Measurements from ENCODE around the gene CAPN12. TPM values are rescaled to one million over a fixed set of nuclear protein-coding genes. Genes with fewer than 3 reads are reported as not detected.

Gene CAPN12
- total and polyA plus RNA-seq, 12 donors = 0.15 to 3.6 (median 0.63) TPM

DNA sequence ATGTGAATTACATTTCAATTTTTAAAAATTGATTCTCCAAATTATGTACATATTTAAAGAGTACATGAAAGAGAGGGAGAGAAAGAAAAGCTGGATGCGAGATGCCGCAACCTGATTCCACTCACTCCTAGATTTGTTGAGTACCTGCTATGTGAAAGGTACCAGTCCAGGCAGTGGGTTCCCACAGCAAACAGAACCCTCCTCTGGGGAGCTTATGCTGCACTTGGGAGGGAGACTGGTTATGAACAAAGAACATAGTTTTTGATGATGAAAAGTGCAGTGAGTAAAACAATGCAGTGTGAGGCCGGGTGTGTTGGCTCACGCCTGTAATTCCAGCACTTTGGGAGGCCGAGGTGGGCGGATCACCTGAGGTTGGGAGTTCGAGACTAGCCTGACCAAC, 53.4 kb downstream of the CAPN12 start:
- DNase-seq (no peak), ATAC-seq (no peak)
- no peak for TF ChIP-seq CTCF (IDR thresholded peaks at IDR 0.05)
- intact Hi-C loops (cut with DNase I) = loop anchor here in 2 of 10 donors (5.0 kb wide), 1 partner anchor 39 kb away; no protein-coding TSS in a partner anchor
- Histone ChIP-seq H3K27ac (peak overlapping the region; percentile 19 to 95 (median 90)), H3K4me1 (peaks cover 51 to 99% (median 91%) of the 10 kb centered on the region in 9 donors), H3K36me3 (peaks cover 0 to 36% (median 4%) of the 10 kb centered on the region in 9 donors), H3K27me3 (no peaks in the 10 kb centered on the region), H3K4me3 (no peak overlapping the region), H3K9me3 (no peaks in the 10 kb centered on the region)
- 87 to 89% methylated on average over 7 of the region's 7 CpGs for WGBS, 2 donors

DNA sequence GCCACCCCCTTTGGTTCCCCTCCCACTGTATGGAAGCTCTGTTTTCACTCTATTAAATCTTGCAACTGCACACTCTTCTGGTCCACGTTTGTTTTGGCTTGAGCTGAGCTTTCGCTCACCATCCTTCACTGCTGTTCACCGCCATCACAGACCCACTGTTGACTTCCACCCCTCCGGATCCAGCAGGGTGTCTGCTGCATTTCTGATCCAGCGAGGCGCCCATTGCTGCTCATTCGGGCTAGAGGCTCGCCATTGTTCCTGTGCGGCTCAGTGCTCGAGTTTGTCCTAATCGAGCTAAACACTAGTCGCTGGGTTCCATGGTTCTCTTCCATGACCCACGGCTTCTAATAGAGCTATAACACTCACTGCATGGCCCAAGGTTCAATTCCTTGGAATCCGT, 54.1 kb downstream of the CAPN12 start:
- Histone ChIP-seq H3K36me3 (peaks cover 0 to 31% (median 4%) of the 10 kb centered on the region in 9 donors), H3K4me1 (peaks cover 52 to 99% (median 91%) of the 10 kb centered on the region in 9 donors), H3K27ac (peak overlapping the region in 7 of 10 donors; percentile 78 to 95 (median 91)), H3K27me3 (no peaks in the 10 kb centered on the region), H3K9me3 (no peaks in the 10 kb centered on the region), H3K4me3 (no peak overlapping the region)
- DNase-seq = no peak
- ATAC-seq = no peak
- WGBS, 2 donors = 91 to 93% methylated on average over 14 of the region's 14 CpGs
- TF ChIP-seq CTCF (IDR thresholded peaks at IDR 0.05) = no peak
- intact Hi-C loops (cut with DNase I) = loop anchor here in 2 of 10 donors (5.0 kb wide), 1 partner anchor 38 kb away; no protein-coding TSS in a partner anchor

- DNase-seq = no peak
- Histone ChIP-seq H3K9me3 (no peaks in the 10 kb centered on the region), H3K36me3 (peaks cover 0 to 18% (median 4%) of the 10 kb centered on the region in 9 donors), H3K27me3 (no peaks in the 10 kb centered on the region), H3K4me1 (peaks cover 57 to 99% (median 91%) of the 10 kb centered on the region in 9 donors), H3K4me3 (no peak overlapping the region), H3K27ac (peak overlapping the region in 8 of 10 donors; percentile 31 to 95 (median 91))
- no peak for ATAC-seq
- 95 to 97% methylated on average over 7 of the region's 7 CpGs for WGBS, 2 donors
- TF ChIP-seq CTCF (IDR thresholded peaks at IDR 0.05) = no peak
- intact Hi-C loops (cut with DNase I) = no loop called here
Measured at GRCh38 chr19:38687837-38688378, 56.4 kb downstream of the CAPN12 start.

GRCh38 chr19:38686530-38686888, 57.8 kb downstream of the CAPN12 start:
- DNase-seq = no peak
- TF ChIP-seq CTCF (IDR thresholded peaks at IDR 0.05) = no peak
- peaks cover 50 to 99% (median 91%) of the 10 kb centered on the region in 9 donors for H3K4me1 ChIP-seq
- intact Hi-C loops (cut with DNase I) = no loop called here
- H3K27me3 ChIP-seq = no peaks in the 10 kb centered on the region
- 61 to 77% methylated on average over 5 of the region's 5 CpGs for WGBS, 2 donors
- H3K36me3 ChIP-seq = peaks cover 0 to 18% (median 4%) of the 10 kb centered on the region in 9 donors
- no peak overlapping the region for H3K4me3 ChIP-seq
- H3K9me3 ChIP-seq = no peaks in the 10 kb centered on the region
- peak overlapping the region; percentile 74 to 95 (median 90) for H3K27ac ChIP-seq
- ATAC-seq = peak in 2 of 8 donors; percentile 6 to 13

All from heart right ventricle (tissue), 16 donors.